GM10266 (cell line): ENCODE measurements around the gene DMAC2.

Experiments used
- DNase-seq: peaks from one replicate; pipeline ENCODE4 v3.0.0; 2012; ENCODE audit errors: extremely low spot score
- TF ChIP-seq, protein P1 (sequence below): IDR thresholded peaks from 2 replicates; pipeline ENCODE4 v1.5.1; 2012; ENCODE audit warnings: mild to moderate bottlenecking, low read depth; ENCODE audit not compliant: control insufficient read depth, insufficient read depth; ENCODE audit errors: missing control alignments

The DMAC2 gene

GRCh38 chr19:41431426-41432386 lies 8.0 kb downstream of the DMAC2 start:
- peak; percentile 50 for DNase-seq
- TF ChIP-seq, protein P1, sequence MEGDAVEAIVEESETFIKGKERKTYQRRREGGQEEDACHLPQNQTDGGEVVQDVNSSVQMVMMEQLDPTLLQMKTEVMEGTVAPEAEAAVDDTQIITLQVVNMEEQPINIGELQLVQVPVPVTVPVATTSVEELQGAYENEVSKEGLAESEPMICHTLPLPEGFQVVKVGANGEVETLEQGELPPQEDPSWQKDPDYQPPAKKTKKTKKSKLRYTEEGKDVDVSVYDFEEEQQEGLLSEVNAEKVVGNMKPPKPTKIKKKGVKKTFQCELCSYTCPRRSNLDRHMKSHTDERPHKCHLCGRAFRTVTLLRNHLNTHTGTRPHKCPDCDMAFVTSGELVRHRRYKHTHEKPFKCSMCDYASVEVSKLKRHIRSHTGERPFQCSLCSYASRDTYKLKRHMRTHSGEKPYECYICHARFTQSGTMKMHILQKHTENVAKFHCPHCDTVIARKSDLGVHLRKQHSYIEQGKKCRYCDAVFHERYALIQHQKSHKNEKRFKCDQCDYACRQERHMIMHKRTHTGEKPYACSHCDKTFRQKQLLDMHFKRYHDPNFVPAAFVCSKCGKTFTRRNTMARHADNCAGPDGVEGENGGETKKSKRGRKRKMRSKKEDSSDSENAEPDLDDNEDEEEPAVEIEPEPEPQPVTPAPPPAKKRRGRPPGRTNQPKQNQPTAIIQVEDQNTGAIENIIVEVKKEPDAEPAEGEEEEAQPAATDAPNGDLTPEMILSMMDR = peak; percentile 37

DNA sequence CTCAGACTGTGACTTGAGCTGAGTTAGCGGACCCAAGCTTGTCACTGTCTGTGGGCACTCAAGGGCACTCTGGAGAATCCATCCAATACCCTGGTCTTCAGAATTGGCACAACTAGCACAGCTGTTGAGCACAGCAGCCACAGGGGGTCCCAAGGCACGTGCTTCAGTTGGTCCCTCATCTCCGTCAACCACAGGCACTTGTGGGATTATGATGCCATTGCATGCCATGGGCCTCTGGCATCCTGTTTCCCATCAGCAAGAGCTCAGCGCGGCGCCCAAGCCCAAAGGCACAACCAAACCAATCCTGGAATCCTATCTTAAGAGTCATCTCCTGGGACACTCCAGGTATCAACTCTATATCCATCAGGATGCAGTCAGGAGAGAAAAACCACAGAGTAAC lies 8.8 kb downstream of the DMAC2 start:
- DNase-seq = no peak

DNA sequence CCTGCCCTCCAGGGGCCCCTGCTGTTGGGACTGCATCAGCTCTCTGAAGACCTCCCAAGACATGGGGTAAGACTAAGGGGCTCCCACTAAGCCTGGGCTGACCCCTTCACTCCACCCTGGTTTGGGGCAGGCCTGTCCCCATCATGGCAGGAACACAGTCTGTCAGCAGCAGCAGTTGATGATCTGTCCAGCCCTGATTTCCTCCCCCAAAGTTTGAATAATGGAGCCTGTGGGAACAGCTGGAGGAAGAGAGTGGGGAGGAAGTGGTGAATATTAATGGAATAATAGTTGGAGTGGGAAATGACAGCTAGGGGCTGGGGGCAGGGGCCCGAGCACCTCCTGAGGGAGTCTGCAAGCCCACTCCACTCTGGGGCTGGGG lies 11.2 kb downstream of the DMAC2 start:
- no peak for DNase-seq
- TF ChIP-seq, protein P1 = no peak

More for the DNA sequence above, 8.8 kb downstream of the DMAC2 start:
- TF ChIP-seq, protein P1 = no peak

DNA sequence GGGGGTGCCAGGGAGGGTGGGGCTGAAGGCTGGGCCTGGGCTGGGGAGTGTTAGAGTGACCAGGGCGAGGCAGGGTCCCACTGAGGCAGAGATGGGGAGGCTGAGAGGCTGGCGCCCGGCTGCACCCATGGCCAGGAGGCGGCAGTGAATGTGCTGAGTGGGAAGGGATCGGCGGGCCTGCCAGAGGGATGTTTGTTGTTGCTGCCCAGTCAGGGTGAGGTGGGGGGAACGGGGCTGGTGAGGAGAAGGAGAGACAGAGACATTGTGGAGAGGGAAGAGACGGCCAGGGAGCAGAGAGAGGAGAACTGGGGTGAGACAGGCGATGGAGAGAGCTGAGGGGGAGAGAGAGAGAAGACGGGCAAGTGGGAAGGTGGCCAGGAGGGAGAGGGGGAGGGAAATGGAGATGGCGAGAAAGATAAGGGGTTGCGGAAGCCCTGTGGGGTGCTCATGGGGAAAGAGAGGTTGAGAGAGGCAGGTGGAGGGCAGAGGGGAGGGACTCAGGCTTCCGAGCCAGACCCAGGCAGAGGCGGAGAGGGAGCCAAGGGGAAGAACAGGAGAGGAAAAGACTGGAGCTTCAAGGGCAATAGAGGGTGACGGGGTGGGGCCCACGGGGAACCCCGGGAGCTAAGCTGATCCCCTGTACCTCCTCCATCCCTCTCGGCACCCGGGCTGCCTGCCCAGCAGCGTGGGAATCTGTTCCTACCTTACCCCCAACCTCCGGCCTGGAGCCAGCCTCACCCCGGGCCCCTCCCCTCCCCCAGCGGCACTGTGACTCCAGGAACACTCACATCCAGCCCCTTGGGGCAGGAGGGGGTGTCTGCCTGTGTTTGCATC lies 11.8 kb downstream of the DMAC2 start:
- no peak for DNase-seq
- TF ChIP-seq, protein P1 = no peak

- TF ChIP-seq, protein P1 = no peak
- peak; percentile 69 for DNase-seq
Measured at GRCh38 chr19:41426952-41427646, 12.6 kb downstream of the DMAC2 start, which contains the start of gene B3GNT8. Gene B3GNT8, minus strand, starts transcription at chr19:41427374. Its CDS starts 596 bp downstream, at chr19:41426778.

GRCh38 chr19:41426116-41426841 lies 13.4 kb downstream of the DMAC2 start:
- TF ChIP-seq, protein P1 = no peak
- no peak for DNase-seq
